ENCODE data around the gene PTPRD.

The PTPRD gene

DNA sequence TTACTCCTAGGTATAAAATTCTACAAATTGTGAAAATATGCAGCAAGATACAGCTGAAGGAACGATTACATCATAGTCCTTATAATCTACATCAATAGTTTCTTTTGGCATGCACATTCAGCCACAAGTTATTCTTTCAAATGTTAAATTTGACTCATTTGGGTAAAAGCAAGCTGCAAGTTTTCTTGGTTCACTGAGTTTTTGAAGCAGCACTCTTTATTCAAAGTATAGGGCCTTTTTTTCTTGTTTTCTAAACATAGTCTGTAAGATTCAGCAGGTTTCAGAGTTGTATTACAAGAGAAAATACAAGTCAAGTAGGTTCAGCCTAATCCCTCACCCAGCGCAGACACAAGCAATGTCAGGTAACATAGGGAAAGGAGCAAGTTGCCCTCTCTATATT, 981.5 kb downstream of the PTPRD start:
- no peak for TF ChIP-seq FOXP2 (optimal IDR thresholded peaks at IDR 0.05; ENCODE audit: borderline replicate concordance, extremely low read depth, extremely low read length, insufficient read depth)
- TF ChIP-seq POLR2AphosphoS5 (IDR thresholded peaks at IDR 0.05; ENCODE audit: low read depth, low read length), result no peak
- no peak for TF ChIP-seq TAF1 (IDR thresholded peaks at IDR 0.05; ENCODE audit: borderline replicate concordance, insufficient read depth, low read length)
- TF ChIP-seq, protein P1, sequence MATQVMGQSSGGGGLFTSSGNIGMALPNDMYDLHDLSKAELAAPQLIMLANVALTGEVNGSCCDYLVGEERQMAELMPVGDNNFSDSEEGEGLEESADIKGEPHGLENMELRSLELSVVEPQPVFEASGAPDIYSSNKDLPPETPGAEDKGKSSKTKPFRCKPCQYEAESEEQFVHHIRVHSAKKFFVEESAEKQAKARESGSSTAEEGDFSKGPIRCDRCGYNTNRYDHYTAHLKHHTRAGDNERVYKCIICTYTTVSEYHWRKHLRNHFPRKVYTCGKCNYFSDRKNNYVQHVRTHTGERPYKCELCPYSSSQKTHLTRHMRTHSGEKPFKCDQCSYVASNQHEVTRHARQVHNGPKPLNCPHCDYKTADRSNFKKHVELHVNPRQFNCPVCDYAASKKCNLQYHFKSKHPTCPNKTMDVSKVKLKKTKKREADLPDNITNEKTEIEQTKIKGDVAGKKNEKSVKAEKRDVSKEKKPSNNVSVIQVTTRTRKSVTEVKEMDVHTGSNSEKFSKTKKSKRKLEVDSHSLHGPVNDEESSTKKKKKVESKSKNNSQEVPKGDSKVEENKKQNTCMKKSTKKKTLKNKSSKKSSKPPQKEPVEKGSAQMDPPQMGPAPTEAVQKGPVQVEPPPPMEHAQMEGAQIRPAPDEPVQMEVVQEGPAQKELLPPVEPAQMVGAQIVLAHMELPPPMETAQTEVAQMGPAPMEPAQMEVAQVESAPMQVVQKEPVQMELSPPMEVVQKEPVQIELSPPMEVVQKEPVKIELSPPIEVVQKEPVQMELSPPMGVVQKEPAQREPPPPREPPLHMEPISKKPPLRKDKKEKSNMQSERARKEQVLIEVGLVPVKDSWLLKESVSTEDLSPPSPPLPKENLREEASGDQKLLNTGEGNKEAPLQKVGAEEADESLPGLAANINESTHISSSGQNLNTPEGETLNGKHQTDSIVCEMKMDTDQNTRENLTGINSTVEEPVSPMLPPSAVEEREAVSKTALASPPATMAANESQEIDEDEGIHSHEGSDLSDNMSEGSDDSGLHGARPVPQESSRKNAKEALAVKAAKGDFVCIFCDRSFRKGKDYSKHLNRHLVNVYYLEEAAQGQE (IDR thresholded peaks at IDR 0.05; ENCODE audit: insufficient read depth in 1 of 2, low read depth in 2 of 2, low read length in 2 of 2), result no peak
- TF ChIP-seq SIN3A (IDR thresholded peaks at IDR 0.05; ENCODE audit: borderline replicate concordance, insufficient read depth, low read length), result no peak

DNA sequence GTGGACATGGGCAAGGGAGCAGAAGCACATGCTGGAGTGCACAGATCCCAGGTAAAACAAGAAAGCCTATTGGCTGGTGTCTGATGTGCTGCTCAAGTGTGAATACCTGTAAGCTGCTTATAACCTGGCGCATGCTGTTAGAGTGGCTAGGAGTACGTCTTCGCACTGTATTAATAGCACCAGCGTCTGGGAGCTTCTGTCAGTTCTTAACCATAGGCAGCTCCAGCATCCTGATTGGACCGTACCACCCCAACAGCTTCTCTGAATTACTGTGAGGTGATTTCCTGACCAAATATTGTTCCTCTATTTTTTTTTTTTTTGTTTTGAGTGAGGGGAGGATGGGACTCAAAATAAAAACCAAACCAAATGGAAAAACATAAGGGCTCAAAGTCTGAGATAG, 987.6 kb downstream of the PTPRD start:
- TF ChIP-seq POLR2AphosphoS5 (IDR thresholded peaks at IDR 0.05; ENCODE audit: low read depth, low read length) (no peak), TAF1 (IDR thresholded peaks at IDR 0.05; ENCODE audit: borderline replicate concordance, insufficient read depth, low read length) (no peak), FOXP2 (optimal IDR thresholded peaks at IDR 0.05; ENCODE audit: borderline replicate concordance, extremely low read depth, extremely low read length, insufficient read depth) (no peak), SIN3A (IDR thresholded peaks at IDR 0.05; ENCODE audit: borderline replicate concordance, insufficient read depth, low read length) (no peak)
- TF ChIP-seq, protein P1 (IDR thresholded peaks at IDR 0.05; ENCODE audit: insufficient read depth in 1 of 2, low read depth in 2 of 2, low read length in 2 of 2), result no peak

DNA sequence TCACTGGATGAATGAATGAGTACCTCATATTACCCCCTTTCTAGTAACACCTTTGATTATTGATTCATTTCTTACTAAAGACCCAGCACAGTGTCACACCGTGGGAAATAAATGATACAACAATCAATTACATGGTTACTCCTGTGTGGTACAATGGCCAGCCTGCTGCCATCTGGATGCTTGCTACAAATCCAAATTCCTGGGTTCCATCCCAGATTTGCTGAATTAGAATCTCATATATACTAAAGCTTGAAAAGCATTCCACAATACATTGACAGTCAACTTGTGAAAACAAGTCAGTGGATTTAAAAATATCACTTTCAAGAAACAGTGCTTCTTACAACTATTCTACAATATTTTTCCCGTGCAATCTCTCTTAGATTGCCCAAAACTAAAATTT, 989.3 kb downstream of the PTPRD start:
- no peak for TF ChIP-seq TAF1 (IDR thresholded peaks at IDR 0.05; ENCODE audit: borderline replicate concordance, insufficient read depth, low read length)
- no peak for TF ChIP-seq FOXP2 (optimal IDR thresholded peaks at IDR 0.05; ENCODE audit: borderline replicate concordance, extremely low read depth, extremely low read length, insufficient read depth)
- TF ChIP-seq SIN3A (IDR thresholded peaks at IDR 0.05; ENCODE audit: borderline replicate concordance, insufficient read depth, low read length), result no peak
- TF ChIP-seq POLR2AphosphoS5 (IDR thresholded peaks at IDR 0.05; ENCODE audit: low read depth, low read length), result no peak
- TF ChIP-seq, protein P1 (IDR thresholded peaks at IDR 0.05; ENCODE audit: insufficient read depth in 1 of 2, low read depth in 2 of 2, low read length in 2 of 2), result no peak

DNA sequence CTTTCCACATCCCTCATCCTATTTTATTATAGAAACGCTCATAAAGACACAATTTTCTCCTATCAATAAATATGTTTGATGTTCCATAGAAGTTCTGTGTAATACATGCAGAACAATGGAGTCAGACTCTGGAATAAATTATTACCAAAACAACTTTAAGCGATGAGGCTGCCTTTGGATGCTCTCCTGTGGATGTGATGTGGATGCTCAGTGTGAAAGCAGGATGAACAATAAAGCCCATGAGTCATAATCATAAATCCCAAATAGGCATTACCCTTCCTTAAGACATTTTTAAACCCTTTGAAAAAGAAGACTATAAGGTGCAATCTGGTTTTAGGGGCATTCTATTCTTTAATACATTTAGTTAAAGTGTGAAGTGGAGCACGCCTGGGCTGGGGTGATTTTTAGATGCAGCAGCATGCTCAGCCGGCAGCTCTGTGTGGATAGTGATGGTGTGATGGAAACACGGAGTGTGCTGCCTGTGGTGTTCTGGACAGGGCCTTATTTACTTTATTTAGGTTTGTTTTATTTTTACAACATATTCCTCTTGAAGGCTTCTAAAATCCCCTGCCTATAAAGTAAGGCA, 991.4 kb downstream of the PTPRD start:
- TF ChIP-seq POLR2AphosphoS5 (IDR thresholded peaks at IDR 0.05; ENCODE audit: low read depth, low read length) (no peak), SIN3A (IDR thresholded peaks at IDR 0.05; ENCODE audit: borderline replicate concordance, insufficient read depth, low read length) (no peak), TAF1 (IDR thresholded peaks at IDR 0.05; ENCODE audit: borderline replicate concordance, insufficient read depth, low read length) (no peak), FOXP2 (optimal IDR thresholded peaks at IDR 0.05; ENCODE audit: borderline replicate concordance, extremely low read depth, extremely low read length, insufficient read depth) (no peak)
- TF ChIP-seq, protein P1 (IDR thresholded peaks at IDR 0.05; ENCODE audit: insufficient read depth in 1 of 2, low read depth in 2 of 2, low read length in 2 of 2), result no peak

All from PFSK-1 (cell line).